ENCODE data around the gene KIAA0040.

The KIAA0040 gene

GRCh38 chr1:175133673-175134435 is 58.7 kb downstream of the KIAA0040 start:
- no peak overlapping the region for H3K27ac Mint-ChIP-seq
- ATAC-seq (replicated peaks) (no peak), DNase-seq (no peak)
- no peaks in the 10 kb centered on the region for H3K9me3 Mint-ChIP-seq
- no peak overlapping the region for H3K4me3 Mint-ChIP-seq
- H3K27me3 Mint-ChIP-seq, result peaks cover 38 to 50% of the 10 kb centered on the region in 2 donors
- no peaks in the 10 kb centered on the region for H3K4me1 Mint-ChIP-seq (ENCODE audit: low read depth in 2 of 2)
- no peaks in the 10 kb centered on the region for H3K36me3 Mint-ChIP-seq (ENCODE audit: insufficient read depth)

DNA sequence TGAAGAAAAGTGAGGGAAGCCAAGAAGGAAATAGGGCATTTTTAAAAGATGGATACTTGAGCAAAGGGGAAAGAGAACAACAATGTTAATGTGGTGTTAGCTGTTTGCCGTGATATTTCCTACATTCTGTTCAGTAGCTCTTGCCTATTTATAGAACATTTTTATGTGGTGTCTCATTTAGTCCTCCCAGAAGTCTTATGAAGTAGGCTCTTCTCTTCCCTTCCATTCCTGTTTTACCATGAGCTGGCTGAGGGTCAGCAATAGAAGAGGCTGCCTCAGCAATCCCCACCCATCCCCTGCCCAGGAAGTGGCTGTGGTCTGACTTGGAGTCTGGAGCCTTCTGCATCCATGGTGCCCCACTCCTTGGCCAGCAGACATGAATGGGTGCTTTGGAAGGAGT is 60.1 kb downstream of the KIAA0040 start:
- Mint-ChIP-seq H3K27ac (no peak overlapping the region), H3K36me3 (ENCODE audit: insufficient read depth) (no peaks in the 10 kb centered on the region), H3K9me3 (no peaks in the 10 kb centered on the region), H3K4me3 (no peak overlapping the region), H3K27me3 (peaks cover 34 to 37% of the 10 kb centered on the region in 2 donors), H3K4me1 (ENCODE audit: low read depth in 2 of 2) (no peaks in the 10 kb centered on the region)
- no peak for DNase-seq
- no peak for ATAC-seq (replicated peaks)

DNA sequence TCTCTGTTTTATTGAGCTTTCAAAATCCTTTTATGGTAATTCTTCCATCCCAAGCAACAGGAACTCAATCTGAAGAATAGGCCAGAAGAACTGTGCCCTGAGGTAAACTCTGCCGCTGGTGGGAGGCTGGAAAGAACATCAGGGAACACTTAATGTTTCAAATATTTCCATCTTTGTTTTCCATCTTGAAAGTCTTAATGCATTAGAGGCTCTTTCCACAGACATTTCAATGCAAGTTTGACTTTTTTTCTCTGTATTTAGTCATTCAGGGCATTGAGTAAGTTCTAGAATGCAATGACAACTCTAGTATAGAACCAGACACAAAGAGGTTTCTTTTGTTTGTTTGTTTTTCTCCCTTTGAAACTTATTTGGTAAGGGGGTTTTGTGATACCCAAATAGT is 61.5 kb downstream of the KIAA0040 start:
- ATAC-seq (replicated peaks), result no peak
- H3K4me3 Mint-ChIP-seq, result no peak overlapping the region
- no peaks in the 10 kb centered on the region for H3K36me3 Mint-ChIP-seq (ENCODE audit: insufficient read depth)
- H3K27me3 Mint-ChIP-seq, result peaks cover 21 to 25% of the 10 kb centered on the region in 2 donors
- no peaks in the 10 kb centered on the region for H3K9me3 Mint-ChIP-seq
- H3K27ac Mint-ChIP-seq, result no peak overlapping the region
- H3K4me1 Mint-ChIP-seq (ENCODE audit: low read depth in 2 of 2), result no peaks in the 10 kb centered on the region
- no peak for DNase-seq

GRCh38 chr1:175130649-175131045 is 61.9 kb downstream of the KIAA0040 start:
- H3K27me3 Mint-ChIP-seq, result peaks cover 17 to 21% of the 10 kb centered on the region in 2 donors
- no peak for DNase-seq
- H3K4me3 Mint-ChIP-seq, result no peak overlapping the region
- no peaks in the 10 kb centered on the region for H3K4me1 Mint-ChIP-seq (ENCODE audit: low read depth in 2 of 2)
- no peak for ATAC-seq (replicated peaks)
- no peaks in the 10 kb centered on the region for H3K36me3 Mint-ChIP-seq (ENCODE audit: insufficient read depth)
- no peak overlapping the region for H3K27ac Mint-ChIP-seq
- H3K9me3 Mint-ChIP-seq, result no peaks in the 10 kb centered on the region

DNA sequence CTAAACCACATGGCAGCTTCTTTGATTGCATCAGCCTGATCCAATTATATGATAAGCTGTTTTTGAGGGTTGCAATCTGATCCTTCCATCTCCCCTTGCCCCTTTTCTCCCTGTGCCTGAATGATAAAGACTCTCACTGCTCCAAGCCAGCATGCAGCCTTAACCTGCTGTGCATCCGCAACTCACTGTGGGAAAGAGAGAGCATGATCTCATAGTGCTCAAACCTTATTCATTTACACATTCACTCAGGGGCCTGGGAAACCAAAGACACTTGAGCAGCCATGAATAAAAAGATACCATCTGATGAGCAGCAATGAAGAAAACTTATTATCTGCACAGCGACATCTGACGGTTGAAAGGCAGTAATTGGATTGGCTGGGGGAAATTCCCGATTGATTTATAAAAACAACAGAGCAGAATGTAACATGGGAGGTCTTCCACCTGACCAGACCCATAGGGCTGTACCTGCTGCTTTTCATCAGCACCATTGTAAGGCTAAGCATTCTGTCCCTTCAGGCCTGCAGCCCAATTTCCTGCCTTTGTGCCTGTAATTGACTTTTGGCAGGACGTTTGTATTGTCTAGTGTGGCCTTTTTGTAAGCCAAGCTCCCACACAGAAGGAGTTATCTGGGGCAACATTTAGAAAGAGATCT is 62.5 kb downstream of the KIAA0040 start:
- no peak for DNase-seq
- no peaks in the 10 kb centered on the region for H3K4me1 Mint-ChIP-seq (ENCODE audit: low read depth in 2 of 2)

DNA sequence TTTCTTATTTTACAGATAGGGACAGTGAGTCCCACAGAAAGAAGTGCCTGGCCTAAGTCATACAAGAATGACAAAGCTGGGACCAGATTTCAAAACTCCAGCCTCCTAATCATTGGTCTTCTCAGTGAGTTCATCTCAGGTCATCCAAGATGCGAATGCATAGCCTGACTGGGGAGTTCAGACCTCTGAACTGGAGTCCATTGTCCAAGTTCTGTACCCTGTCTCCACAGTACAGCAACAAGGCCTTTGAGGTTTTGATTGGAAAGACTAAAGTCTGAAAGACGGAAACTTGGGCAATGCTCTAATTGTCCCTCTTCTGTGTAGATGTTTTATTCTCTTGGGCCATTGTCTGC is 63.0 kb downstream of the KIAA0040 start:
- Mint-ChIP-seq H3K9me3 (no peaks in the 10 kb centered on the region), H3K4me3 (no peak overlapping the region), H3K27ac (no peak overlapping the region), H3K36me3 (ENCODE audit: insufficient read depth) (no peaks in the 10 kb centered on the region), H3K4me1 (ENCODE audit: low read depth in 2 of 2) (no peaks in the 10 kb centered on the region), H3K27me3 (peaks cover 9 to 10% of the 10 kb centered on the region in 2 donors)
- no peak for ATAC-seq (replicated peaks)
- DNase-seq, result no peak

More for the DNA sequence above, 62.5 kb downstream of the KIAA0040 start:
- Mint-ChIP-seq H3K27ac (no peak overlapping the region), H3K36me3 (ENCODE audit: insufficient read depth) (no peaks in the 10 kb centered on the region), H3K9me3 (no peaks in the 10 kb centered on the region), H3K4me3 (no peak overlapping the region), H3K27me3 (peaks cover 13 to 16% of the 10 kb centered on the region in 2 donors)
- ATAC-seq (replicated peaks), result no peak

DNA sequence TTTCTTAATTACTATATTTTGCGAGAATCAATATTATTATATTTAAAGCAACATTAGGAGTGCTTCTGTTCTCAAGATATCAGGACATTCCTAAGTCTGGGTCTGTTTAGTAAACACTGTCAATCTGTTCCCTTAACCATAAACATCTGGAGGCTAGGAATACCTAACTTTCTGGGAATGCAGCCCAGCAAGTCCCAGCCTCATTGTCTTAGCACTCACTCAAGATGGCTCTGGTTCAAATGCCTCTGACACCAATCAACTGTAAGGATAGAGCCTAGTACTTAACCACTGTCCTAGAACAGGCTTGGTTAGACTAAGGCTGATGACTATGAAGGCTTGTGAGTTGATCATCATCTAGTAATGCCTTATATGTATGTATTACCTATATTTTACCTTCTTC is 63.4 kb downstream of the KIAA0040 start:
- DNase-seq, result no peak
- ATAC-seq (replicated peaks), result no peak
- Mint-ChIP-seq H3K4me1 (ENCODE audit: low read depth in 2 of 2) (no peaks in the 10 kb centered on the region), H3K27me3 (peaks cover 5 to 8% of the 10 kb centered on the region in 2 donors), H3K36me3 (ENCODE audit: insufficient read depth) (no peaks in the 10 kb centered on the region), H3K27ac (no peak overlapping the region), H3K4me3 (no peak overlapping the region), H3K9me3 (no peaks in the 10 kb centered on the region)

DNA sequence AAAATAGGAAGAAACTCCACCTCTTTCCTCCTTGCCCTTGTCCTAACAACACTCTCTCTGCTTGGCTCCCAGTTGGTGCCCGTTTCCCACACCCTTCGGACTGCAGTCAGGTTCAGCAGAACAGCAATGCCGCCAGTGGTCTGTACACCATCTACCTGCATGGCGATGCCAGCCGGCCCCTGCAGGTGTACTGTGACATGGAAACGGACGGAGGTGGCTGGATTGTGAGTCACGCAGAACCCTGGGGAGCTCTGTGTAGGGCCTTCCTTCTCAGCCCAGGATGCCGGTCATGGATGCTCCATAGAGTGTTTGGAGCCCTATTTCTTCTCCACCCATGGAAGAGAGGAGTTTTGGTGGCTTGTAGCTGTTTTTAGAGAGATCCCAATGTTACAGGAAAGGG is 64.1 kb downstream of the KIAA0040 start:
- DNase-seq, result no peak
- no peaks in the 10 kb centered on the region for H3K9me3 Mint-ChIP-seq
- H3K4me1 Mint-ChIP-seq (ENCODE audit: low read depth in 2 of 2), result no peaks in the 10 kb centered on the region
- no peaks in the 10 kb centered on the region for H3K36me3 Mint-ChIP-seq (ENCODE audit: insufficient read depth)
- no peak overlapping the region for H3K4me3 Mint-ChIP-seq
- H3K27ac Mint-ChIP-seq, result no peak overlapping the region
- ATAC-seq (replicated peaks), result no peak
- peaks cover 2 to 5% of the 10 kb centered on the region in 2 donors for H3K27me3 Mint-ChIP-seq

DNA sequence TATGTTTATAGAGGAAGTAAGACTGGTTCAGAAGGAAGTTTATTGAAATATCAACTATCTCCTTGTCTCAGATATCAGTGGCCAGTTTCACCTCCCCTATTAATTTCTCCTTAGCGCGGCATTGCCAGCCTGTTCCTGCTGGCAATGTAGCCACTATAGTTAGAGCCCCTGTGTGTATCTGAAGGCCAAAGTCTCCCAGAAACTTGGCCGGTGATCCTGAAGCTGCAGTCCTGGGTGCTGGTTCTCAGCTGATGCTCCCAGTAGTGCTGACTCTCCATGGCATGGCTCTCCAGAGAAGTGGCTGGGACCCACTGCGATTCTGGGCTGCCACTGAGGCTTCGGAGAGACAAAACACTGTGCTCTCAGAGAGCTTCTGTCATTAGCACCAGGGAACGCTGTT is 65.0 kb downstream of the KIAA0040 start:
- Mint-ChIP-seq H3K4me1 (ENCODE audit: low read depth in 2 of 2) (no peaks in the 10 kb centered on the region), H3K27ac (no peak overlapping the region), H3K9me3 (no peaks in the 10 kb centered on the region), H3K27me3 (peaks cover 0 to 5% of the 10 kb centered on the region in 2 donors), H3K36me3 (ENCODE audit: insufficient read depth) (no peaks in the 10 kb centered on the region), H3K4me3 (no peak overlapping the region)
- ATAC-seq (replicated peaks) (no peak), DNase-seq (no peak)

- no peaks in the 10 kb centered on the region for H3K36me3 Mint-ChIP-seq (ENCODE audit: insufficient read depth)
- peaks cover 0 to 5% of the 10 kb centered on the region in 2 donors for H3K27me3 Mint-ChIP-seq
- ATAC-seq (replicated peaks) (no peak), DNase-seq (no peak)
- no peak overlapping the region for H3K27ac Mint-ChIP-seq
- no peaks in the 10 kb centered on the region for H3K4me1 Mint-ChIP-seq (ENCODE audit: low read depth in 2 of 2)
- no peaks in the 10 kb centered on the region for H3K9me3 Mint-ChIP-seq
- H3K4me3 Mint-ChIP-seq, result no peak overlapping the region
Observed at GRCh38 chr1:175126347-175126746, 66.2 kb downstream of the KIAA0040 start.

DNA sequence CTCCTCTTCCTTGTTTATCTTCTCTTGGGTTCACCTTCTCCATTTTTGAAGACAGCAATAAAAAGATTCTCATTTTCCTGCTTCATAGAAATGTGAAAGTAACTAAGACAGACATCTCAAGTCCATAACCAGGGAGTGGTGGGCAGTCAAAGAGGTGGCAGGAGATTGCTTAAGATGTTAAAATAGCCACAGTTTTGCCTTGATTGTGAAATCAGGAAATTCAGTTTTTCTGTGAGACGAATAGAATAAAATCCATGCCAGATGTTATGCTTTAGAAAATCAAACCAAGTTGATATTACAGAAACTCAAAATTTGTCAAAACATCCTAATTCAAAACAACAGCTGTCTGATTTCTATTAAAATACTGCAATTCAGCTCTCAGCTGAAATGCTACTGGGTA is 67.7 kb downstream of the KIAA0040 start:
- Mint-ChIP-seq H3K36me3 (ENCODE audit: insufficient read depth) (no peaks in the 10 kb centered on the region), H3K27ac (peak overlapping the region in 1 of 2 donors; percentile 59), H3K4me3 (no peak overlapping the region), H3K4me1 (ENCODE audit: low read depth in 2 of 2) (no peaks in the 10 kb centered on the region), H3K27me3 (peaks cover 0 to 5% of the 10 kb centered on the region in 2 donors), H3K9me3 (no peaks in the 10 kb centered on the region)
- peak; percentile 5 for ATAC-seq (replicated peaks)
- DNase-seq, result no peak

DNA sequence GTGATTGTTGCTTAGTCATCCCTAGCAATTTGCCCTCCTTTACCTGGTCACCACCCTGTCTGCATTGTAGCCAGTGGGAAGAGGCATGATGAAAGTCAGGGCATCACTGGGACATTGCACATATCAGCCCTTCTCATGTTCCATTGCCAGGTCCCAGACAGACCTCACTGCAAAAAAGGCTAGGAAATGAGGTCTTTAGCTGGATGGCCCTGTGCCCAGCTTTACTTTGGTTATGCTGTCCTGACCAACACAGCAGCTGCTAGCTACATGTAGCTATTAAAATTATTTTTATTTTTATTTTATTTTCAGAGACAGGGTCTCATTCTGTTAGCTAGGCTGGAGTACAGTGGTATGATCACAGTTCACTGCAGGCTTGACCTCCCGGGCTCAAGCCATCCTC is 72.1 kb downstream of the KIAA0040 start:
- no peak for ATAC-seq (replicated peaks)
- Mint-ChIP-seq H3K36me3 (ENCODE audit: insufficient read depth) (peaks cover 4% of the 10 kb centered on the region), H3K4me3 (no peak overlapping the region), H3K27ac (no peak overlapping the region), H3K9me3 (no peaks in the 10 kb centered on the region), H3K27me3 (peaks cover 13 to 15% of the 10 kb centered on the region in 2 donors), H3K4me1 (ENCODE audit: low read depth in 2 of 2) (no peaks in the 10 kb centered on the region)
- DNase-seq, result no peak

- no peak for DNase-seq
- no peaks in the 10 kb centered on the region for H3K4me1 Mint-ChIP-seq (ENCODE audit: low read depth in 2 of 2)
- H3K27ac Mint-ChIP-seq, result no peak overlapping the region
- H3K9me3 Mint-ChIP-seq, result peaks cover 0 to 2% of the 10 kb centered on the region in 2 donors
- no peak for ATAC-seq (replicated peaks)
- no peak overlapping the region for H3K4me3 Mint-ChIP-seq
- H3K27me3 Mint-ChIP-seq, result peaks cover 26 to 30% of the 10 kb centered on the region in 2 donors
- peaks cover 7% of the 10 kb centered on the region for H3K36me3 Mint-ChIP-seq (ENCODE audit: insufficient read depth)
Observed at GRCh38 chr1:175118375-175119367, 73.9 kb downstream of the KIAA0040 start.

All from effector memory CD8-positive, alpha-beta T cell (primary cell).